GM12878 (cell line): ENCODE measurements around the gene POC5.

ENCODE experiments used
- CBX3 ChIP-seq: fragments of 200-600 bp; sonication (generic); IDR thresholded peaks from 2 replicates; pipeline ENCODE4 v1.6.1; 2016; ENCODE audit warnings: low read depth, borderline replicate concordance
- EP300 ChIP-seq, 2 experiments: fragments of 150-350 bp in 1 of 2; IDR thresholded peaks; 2 replicates each; pipeline ENCODE4 v1.6.1; 2011 to 2012; ENCODE audit warnings: low read depth in 2 of 2, low read length in 2 of 2, borderline replicate concordance in 1 of 2, improper control_type of control experiment in 1 of 2, inconsistent platforms in 1 of 2; ENCODE audit not compliant: control insufficient read depth in 1 of 2
- NR2C2 ChIP-seq: IDR thresholded peaks from 2 replicates; pipeline ENCODE4 v1.6.1; 2011; ENCODE audit warnings: borderline replicate concordance, low read depth; ENCODE audit not compliant: control insufficient read depth, insufficient read length
- ZNF384 ChIP-seq: IDR thresholded peaks from 2 replicates; pipeline ENCODE4 v1.6.1; 2012; ENCODE audit warnings: low read depth, mild to moderate bottlenecking, low read length, improper control_type of control experiment, borderline replicate concordance
- TF ChIP-seq, protein P1 (sequence below): IDR thresholded peaks from 2 replicates; pipeline ENCODE4 v1.6.1; 2011; ENCODE audit warnings: low read depth, low read length, improper control_type of control experiment, borderline replicate concordance

DNA sequence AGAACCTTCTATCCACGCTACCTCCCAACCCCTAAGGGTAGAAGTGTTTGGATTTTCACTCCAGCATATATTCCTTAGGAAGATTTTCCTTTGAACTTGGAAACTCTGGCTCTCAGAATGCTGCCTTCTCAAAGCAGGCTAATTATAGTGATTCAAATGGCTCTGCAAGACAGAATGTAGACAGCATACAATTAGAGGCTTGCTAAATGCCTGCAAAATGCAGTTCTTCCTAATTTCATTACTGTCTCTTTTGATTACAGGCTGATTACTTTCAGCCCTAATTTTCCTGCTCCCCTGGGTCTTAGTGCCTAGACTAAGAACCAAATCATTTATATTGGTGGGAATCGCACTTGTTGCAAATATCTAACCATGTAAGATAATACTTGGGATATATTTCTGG is 55.2 kb downstream of the POC5 start:
- no peak for TF ChIP-seq ZNF384
- TF ChIP-seq, protein P1, sequence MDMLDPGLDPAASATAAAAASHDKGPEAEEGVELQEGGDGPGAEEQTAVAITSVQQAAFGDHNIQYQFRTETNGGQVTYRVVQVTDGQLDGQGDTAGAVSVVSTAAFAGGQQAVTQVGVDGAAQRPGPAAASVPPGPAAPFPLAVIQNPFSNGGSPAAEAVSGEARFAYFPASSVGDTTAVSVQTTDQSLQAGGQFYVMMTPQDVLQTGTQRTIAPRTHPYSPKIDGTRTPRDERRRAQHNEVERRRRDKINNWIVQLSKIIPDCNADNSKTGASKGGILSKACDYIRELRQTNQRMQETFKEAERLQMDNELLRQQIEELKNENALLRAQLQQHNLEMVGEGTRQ = no peak
- no peak for TF ChIP-seq NR2C2
- TF ChIP-seq CBX3 = no peak
- TF ChIP-seq EP300 (IDR thresholded peaks at IDR 0.05; ENCODE audit: borderline replicate concordance in 1 of 2, control insufficient read depth in 1 of 2, low read depth in 2 of 2, low read length in 2 of 2) = no peak
